Activated CD8-positive, alpha-beta memory T cell treated with anti-CD3 and anti-CD28 coated beads, Interleukin-2, amount 50 U/mL, for 4 hours (primary cell): Measurements from ENCODE around the gene SMIM9.
"Not testable (repeated sequence)": the region's sequence is repeated elsewhere in the genome, so short reads cannot be mapped to it uniquely, and the experiment has no call there.

Source experiments
- DNase-seq: peaks from one replicate; pipeline ENCODE4 v3.0.0-alpha.2; 2020

Gene SMIM9

DNA sequence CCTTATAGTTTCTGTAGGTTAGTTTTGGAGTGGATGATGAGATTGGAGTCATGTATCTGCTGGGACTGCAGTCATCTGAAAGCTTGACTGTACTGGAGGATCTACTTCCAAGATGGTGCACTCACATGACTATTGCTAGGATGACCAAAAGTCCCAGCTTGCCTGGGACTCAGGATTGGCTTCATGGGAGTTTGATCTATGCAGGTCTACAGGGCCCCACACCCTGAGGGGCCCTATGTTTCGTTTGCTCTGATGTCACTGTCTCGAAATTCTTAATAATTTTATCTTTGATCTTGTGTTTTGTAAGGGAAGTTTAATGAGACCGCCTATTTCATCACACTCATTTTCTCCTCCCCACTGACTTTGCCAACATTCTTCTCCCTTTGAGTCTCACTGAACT, at the start of gene SMIM9:
SMIM9 (minus strand) TSS at position 101 of the 400 bp plus-strand sequence. CDS start 3,806 bp downstream, outside the sequence.
- no peak for DNase-seq

DNA sequence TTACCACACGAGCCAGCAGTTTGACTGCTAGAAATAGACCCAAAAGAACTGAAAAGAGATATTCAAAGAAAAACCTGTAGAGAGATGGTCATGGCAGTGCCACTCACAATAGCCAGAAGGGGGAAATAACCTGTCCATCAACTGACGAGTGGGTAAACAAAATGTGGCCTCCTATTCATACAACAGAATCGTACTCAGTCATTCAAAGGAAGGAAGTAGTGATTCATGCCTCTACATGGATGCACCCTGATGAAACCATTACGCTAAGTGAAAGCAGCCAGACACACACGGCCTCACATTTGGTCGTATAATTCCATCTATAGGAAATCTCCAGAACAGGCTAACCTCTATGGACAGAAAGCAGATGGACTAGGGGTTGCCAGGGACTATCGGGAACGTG, 49.6 kb upstream of the SMIM9 start:
- DNase-seq, result not testable (repeated sequence)

DNA sequence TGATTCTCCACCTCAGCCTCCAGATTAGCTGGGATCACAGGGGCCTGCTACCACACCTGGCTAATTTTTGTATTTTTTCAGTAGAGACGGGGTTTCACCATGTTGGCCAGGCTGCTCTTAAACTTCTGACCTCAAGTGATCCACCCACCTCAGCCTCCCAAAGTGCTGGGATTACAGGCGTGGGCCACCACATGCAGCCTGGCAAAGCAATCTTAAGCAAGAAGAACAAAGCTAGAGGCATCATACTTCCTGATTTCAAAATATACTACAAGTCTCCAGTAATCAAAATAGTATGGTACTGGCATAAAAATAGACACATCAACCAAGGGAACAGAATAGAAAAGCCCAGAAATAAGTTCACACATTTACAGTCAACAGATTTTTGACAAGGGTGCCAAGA, 38.9 kb upstream of the SMIM9 start:
- DNase-seq, result no peak

DNA sequence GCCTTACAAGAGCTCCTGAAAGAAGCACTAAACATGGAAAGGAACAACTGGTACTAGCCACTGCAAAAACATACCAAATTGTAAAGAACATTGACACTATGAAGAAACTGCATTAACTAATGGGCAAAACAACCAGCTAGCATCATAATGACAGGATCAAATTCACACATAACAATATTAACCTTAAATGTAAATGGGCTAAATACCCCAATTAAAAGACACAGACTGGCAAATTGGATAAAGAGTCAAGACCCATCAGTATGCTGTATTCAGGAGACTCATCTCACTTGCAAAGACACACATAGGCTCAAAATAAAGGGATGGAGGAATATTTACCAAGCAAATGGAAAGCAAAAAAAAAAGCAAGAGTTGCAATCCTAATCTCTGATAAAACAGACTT, 34.1 kb upstream of the SMIM9 start:
- DNase-seq, result not testable (repeated sequence)

DNA sequence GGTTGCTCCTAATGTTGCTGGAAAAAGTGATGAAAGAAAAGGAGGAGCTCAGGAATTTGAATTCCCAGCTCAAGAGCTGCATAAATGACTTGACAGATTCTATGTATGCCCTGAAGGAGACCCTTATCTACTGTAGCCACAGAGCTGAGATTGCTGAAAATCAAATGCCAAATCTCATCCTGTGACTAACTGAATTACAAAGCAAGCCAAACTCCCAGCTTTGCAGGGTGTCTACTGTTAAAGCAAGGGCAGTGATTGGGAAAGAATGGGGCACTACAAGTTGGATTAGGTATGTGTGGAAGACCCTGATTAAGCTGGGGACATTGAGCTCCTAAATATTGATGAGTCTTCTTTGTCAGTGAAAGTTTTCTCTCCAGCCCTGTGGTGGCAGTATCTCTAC, 20.8 kb upstream of the SMIM9 start:
- no peak for DNase-seq

DNA sequence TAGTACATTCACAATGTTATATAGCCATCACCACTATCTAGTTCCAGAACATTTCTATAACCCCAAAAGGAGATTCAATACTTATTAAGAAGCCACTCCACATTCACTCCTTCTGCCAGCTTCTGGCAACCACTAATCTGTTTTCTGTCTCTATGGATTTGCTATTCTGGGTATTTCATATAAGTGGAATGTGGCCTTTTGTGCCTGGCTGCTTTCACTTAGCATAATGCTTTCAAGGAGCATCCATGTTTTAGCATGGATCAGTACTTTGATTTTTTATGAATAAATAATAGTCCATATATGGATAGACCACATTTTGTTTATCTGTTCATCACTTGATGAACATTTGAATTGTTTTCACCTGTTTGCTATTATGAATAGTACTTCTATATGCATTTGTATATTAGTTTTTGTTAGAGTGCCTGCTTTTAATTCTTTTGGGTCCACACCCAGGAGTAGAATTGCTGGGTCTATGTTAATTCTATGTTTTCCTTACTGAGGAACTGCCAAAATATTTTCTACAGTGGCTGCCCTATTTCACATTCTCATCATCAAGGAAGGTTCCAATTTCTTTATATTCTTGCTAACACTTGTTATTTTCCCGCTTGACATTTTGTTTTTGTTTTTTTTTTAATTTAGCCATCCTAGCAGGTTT, 16.6 kb upstream of the SMIM9 start:
- no peak for DNase-seq

DNA sequence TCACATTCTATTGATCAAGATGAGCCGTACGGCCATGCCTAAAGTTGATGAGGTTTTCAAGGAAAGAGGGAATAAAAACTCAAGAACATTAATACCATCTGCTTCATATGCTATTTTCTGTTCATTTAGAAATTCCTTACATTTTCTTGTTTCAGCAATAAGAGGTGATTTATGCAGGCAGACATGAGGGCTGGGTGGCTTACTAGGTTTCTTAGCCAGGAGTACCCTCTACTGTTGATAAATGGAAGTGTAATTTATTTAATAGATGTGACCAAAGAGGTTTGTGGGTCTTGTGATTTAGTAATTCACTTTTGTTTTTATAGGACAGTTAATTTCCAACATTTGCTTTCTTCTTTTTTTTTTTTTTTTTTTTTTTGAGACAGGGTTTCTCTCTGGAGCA, 6.4 kb upstream of the SMIM9 start:
- DNase-seq, result no peak

DNA sequence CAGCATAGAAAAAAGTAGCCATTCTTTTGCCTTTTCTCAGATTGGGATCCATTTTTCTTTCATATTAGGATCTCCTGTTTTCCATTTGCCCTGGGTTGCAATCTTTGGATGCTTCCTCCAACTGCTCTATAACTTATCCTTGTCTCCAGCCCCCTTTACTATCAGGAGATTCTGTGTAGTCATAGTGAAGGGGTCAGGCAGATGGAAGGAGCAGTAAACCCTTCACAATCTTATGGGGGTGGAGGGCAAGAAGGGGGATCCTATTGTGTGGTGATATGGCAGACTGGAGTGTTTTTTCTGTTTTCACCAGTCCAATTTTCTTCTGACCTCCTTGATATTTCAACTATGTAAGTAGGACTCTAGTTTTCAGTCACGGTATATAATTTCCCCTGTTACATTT, 1.7 kb upstream of the SMIM9 start:
- DNase-seq, result no peak

DNA sequence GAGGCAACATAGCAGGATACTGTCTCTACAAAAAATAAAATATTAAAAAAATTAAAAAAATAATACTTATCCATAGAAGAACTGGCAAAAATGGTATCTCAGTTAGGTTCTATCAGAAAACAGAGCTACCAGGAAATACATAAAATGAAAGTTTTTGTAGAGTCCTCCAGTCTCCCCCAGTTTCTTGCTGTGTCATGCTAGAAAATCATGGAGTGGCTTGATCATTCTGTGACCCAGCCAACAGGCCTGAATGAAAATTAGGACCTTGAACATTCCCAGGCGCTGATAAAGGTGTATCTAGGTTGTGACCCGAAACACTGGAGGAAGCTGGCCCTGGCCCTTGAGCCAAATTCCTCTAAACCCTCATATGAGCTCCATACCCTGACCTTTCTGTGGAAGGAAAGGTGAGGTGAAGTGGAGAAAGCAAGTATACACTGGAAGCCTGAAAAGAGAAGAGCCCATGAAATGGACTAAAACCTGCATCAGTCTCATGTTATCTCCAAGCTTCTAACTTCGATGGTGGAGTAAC, 652 bp downstream of the SMIM9 start:
- no peak for DNase-seq

DNA sequence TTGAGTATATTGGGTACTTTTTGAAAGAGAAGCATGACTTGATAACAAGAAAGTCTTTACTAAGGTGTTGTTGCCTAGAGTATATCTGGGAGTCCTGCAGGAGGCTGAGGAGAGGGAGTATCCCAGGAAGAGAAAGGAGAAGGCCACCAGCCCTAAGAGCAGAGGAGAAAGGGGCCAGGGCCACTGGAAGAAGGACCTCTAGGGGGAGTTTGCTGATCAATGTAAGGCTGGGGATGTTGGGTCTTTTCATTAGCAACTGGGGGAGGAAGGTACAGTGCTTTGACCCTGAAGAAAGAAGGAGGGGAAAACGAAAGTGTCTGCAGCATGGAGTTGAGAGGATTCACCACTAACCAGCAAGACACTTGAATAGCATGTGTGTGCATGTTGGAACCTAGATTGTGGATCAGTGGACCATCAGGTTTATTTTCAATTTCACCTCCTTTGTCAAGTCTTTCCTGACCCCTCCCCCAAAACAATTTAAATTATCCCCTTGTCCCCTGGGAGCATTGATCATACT, 4.5 kb downstream of the SMIM9 start:
- DNase-seq, result no peak

DNA sequence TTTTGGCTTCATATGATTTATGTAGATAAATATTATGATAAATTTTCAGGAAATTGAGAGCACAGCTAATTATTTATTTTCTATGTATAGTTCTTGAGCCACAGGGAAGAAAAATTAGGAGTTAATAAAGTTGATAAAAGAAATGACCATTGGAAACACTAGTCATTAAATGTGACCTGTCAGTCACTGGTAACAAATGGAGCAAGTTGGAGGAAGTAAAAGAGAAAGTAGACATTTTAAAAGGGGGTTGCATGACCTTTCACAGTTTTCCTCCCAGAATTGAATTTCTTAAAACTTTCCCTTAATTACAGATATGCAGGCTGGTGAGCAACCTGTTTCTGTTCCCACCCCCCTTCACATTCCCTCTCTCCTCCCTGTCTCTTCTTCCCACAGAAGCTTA, 5.3 kb downstream of the SMIM9 start:
- DNase-seq, result no peak

DNA sequence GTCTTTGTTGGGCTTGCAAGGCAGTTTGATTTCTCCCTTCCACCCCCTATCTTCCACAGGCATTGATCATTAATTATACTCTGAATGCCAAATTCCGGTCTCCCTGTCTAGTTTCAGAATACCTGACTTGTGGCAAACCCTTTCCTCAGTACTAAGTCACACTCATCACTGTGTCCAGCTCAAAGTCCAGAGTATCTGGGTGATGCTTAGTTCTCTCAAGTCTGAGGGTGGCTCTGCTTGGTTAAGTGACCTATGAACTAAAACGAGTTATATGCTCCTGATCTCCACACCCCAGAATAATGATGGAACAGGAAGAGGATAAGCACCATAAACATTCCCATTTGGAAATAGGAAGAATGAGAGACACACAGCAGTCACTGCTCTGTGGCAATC, 6.5 kb downstream of the SMIM9 start:
- DNase-seq, result no peak

DNA sequence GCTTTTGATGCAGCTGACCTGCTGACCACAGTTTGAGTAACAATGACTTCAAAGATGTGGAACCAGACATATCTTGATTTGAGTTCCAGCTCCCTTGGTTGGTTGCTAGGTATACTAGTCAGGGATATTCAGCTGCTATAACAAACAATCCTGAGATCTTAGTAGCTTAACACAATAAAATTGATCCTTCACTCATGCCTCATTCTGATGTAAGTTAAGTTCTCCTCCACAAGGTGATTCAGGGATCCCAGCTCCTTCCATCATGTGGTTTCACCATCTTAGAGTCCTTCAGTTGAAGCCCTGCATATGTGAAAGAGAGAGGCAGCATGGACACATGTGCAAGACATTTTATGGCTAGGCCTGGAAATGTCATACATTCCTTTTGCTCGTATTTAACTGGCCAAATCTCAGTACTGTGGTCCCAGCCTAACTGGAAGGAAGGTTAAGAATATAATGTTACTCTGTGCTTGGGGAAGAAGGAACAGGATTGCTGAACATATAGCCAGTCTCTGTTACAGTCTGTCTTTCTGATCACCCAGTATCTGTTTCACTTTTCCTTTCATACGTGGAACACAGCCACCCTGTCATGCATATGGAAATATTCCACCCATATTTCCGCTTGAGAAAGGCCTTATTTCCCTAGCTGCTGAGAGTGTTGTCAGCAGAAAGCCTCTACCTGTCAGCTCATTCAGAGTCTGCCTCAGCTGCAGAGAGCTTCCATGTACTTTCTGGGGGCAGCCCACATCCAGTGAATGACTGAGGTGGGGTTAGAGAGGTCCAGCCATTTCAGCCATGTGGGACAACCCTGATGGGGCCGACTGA, 7.1 kb downstream of the SMIM9 start:
- no peak for DNase-seq

DNA sequence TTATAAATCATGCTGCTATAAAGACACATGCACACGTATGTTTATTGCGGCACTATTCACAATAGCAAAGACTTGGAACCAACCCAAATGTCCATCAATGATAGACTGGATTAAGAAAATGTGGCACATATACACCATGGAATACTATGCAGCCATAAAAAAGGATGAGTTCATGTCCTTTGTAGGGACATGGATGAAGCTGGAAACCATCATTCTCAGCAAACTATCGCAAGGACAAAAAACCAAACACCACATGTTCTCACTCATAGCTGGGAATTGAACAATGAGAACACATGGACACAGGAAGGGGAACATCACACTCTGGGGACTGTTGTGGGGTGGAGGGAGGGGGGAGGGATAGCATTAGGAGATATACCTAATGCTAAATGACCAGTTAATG, 8.9 kb downstream of the SMIM9 start:
- DNase-seq, result not testable (repeated sequence)

DNA sequence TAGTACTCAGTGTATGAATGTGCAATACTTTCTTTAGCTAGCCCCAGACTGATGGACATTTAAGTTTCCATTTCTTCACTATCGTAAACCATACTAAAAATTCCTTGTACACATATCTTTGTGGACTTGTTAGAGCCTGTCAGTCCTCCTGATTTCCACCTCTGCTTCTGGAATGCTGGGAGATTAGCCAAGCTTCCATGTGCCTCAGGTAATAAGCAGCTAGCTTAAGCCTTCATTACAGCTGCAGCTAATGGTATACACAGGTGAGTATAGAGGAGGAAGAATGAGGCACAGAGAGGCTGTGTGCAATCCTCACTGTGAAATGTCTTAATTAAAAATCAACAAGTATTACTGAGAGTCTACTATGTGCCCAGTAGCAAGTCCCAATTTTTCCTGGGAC, 9.8 kb downstream of the SMIM9 start:
- no peak for DNase-seq

DNA sequence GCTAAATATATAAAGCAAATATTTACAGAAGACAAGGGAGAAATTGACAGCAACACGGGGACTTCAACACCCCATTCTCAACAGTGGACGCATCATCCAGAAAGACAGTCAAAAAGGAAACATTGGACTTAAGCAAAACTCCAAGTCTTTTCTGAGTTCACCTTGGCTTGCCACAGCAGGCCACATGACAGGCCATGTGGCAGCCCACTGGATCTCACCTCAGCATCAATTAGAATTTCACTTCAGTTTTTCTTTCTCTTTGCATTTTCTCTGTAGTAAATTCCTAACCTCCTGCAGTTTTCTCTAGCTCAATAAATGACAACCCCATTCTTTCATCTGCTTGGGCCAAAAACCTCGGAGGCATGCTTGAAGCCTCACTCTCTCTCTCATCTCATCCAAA, 12.4 kb downstream of the SMIM9 start:
- no peak for DNase-seq

DNA sequence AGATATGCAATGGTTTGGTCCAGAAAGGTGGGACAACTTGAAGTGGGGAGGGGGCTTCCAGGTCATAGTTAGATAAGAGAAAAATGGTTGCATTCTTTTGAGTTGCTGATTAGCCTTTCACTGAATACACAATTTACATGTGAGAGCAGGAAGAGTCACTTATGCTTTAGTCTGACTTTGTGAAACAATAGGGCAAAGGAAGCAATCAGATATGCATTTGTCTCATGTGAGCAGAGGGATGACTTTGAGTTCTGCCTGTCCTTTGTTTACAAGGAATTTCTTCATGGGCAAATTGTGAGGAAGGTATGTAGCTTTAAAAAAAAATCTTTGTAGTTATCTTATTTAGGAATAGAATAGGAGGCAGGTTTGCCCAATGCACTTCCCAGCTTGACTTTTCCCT, 12.9 kb downstream of the SMIM9 start:
- DNase-seq, result no peak

DNA sequence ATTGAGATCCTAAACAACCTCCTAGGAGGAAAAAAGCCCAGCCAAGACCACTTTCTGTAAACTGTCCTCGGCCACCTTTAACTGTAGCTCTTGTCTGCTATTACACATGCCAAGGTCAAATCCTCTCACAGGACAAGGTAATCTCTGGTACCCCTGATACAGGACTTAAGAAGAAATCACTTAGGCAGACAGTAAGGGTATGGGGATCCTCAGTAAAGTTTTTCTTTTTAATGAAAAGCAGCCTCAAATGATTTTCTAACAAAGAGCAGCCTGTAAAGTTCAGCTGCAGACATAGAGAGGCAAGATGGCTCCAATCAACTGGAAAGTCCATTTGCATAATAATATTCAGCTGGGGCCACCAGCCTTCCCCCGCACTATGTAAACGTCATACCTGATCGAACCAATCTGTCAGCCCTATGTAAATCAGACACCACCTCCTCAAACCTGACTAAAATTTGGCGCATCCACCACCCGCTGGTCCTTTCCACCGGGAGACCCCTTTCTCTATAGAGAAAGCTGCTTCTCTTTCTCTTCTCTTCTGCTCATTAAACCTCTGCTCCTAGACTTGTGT, 14.6 kb downstream of the SMIM9 start:
- no peak for DNase-seq

DNA sequence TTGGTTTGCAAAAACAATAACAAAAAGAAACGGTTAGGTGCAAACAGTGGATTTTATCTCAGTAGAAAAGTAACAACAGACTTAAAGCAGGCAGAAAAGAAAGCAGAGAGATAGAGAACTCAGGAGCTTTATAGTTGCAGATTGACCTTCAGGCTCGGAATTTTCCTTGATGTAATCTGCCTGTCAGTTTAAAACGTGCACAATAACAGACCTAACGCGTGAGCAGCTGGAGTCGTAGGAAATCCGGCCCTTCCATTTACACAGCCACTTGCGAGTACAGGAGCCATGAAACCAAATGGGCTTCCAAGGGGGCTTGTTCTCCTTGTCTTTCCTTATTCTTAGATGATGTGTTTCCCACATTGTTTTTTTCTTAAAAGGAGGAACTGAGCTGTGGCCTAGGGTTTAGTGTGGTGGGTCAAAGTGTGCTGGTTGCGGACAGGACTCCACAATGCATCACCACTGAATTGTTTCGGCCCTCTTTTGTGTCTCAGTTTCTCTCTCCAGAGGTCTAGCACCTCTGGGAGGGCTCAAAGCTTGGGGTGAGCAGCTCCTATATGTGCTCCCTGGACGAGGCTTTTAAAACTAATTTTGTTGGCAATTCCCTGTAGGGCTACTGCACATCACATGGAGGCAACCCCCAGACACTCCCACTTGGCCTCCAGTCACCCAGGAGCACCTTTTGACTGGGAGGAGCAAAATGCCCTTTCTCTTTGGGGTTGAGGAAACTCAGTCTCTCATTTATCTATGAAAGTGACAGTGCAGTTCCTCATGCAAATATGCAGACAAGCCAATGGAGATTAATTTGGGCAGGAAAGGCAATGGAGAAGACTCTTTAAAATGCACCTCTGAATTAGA, 15.3 kb downstream of the SMIM9 start:
- no peak for DNase-seq

DNA sequence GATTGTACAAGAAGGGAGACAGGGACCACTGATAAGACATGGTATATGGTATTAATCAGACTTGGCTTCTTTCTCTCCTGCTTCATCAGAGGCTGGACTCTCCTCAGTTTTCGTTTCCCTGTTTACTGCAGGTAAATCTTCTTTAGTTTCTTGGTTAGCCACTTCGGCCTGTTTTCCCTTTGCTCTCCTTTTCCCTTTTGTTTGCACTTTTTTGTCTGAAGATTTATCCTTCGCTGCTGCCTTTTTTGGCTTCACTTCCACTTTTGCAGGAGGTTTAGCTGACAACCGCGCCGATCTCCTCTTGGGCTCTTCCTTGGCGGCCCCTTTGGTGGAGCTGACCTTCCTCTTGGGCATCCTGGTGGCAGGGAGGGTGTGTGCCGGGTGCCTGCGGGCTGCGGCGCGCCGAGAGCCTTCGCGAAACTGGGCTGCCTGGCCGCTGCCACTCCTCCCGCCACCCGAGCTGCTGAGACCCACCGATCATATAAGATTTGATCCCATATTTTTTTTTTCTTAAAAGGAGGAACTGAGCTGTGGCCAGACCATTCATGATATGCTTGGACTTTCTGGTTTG, 17.3 kb downstream of the SMIM9 start:
- DNase-seq, result not testable (repeated sequence)

DNA sequence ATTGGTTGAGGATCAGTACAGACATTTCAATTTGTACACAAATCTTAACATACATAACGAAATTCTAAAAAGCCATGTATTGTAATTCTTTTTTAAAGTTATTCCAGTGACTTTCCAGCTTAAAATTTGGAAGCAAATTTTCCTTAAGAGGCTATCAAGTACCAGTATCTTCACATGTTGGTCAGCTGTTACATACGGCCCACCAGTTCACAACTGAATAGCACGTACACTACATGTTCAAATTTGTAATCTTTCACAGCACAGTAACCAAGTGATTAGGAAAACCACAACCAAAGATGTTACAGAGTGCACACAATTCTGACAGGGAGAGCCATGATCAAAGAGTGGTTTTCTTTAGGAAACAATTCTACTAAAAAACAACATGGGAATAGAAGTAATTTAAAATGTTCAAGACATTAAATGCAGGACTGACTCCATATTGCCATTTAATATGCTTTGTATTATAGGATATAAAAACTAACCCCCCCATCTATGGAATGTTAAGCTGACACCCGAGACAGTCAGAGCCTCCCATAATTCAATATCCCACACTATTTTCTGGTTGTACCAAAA, 18.1 kb downstream of the SMIM9 start:
- not testable (repeated sequence) for DNase-seq

DNA sequence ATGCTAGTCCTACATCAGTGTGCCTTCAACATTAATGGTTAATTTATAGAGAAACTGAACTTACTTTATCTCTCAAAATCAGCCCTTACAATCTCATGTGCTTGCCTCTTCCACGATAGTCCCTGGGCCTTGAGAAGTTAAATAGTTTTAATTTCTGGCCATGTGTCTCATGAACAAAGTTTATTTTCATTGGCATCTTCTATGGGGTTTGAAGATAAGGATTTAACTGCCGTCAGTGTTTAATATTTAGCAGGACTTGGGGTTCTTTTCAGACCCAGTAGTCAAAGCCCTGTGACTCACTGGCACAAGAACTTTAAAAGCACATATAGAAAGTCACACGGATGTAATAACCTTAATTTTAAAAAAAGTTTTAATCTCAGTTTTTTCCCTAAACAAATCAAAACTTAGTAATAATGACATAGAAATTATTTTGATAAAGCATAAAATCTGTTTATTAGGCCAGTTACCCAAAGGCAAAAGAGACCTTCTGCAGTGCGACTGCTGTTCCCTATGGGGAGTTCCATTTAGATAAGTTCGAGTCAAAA, 19.1 kb downstream of the SMIM9 start:
- no peak for DNase-seq
